Heart right ventricle (tissue), 16 donors: ENCODE results near the gene ERGIC2. TPM values are rescaled to one million over a fixed set of nuclear protein-coding genes. Genes with fewer than 3 reads are reported as not detected.
"Not testable (repeated sequence)": the region's sequence is repeated elsewhere in the genome, so short reads cannot be mapped to it uniquely, and the experiment has no call there.

Source experiments
- ATAC-seq, 8 donors: fragments of 200-7000 bp; cut with Tn5 transposase; one replicate each; pipeline ENCODE4 v1.9.1; 2020; ENCODE audit warnings: mild to moderate bottlenecking in 8 of 8, moderate library complexity in 8 of 8, moderate number of reproducible peaks in 1 of 8
- DNase-seq, 2 donors: peaks; one replicate each; pipeline ENCODE4 v3.0.0-alpha.2; 2020
- H3K27ac ChIP-seq, 10 donors: fragments of 200-600 bp; sonication (generic) in 2 of 10; one replicate each; pipeline versions ENCODE4 v1.5.0 to v1.8.0; 2020 to 2022; ENCODE audit warnings: mild to moderate bottlenecking in 3 of 10
- H3K27me3 ChIP-seq, 7 donors: fragments of 200-600 bp; one replicate each; pipeline ENCODE4 v1.8.0; 2021 to 2022; ENCODE audit warnings: mild to moderate bottlenecking in 2 of 7
- H3K36me3 ChIP-seq, 9 donors: fragments of 200-600 bp; sonication (generic) in 1 of 9; one replicate each; pipeline versions ENCODE4 v1.5.0 to v1.8.0; 2020 to 2022; ENCODE audit warnings: mild to moderate bottlenecking in 2 of 9
- H3K4me1 ChIP-seq, 9 donors: fragments of 200-600 bp; sonication (generic) in 1 of 9; one replicate each; pipeline versions ENCODE4 v1.5.0 to v1.8.0; 2020 to 2022; ENCODE audit warnings: mild to moderate bottlenecking in 4 of 9
- H3K4me3 ChIP-seq, 10 donors: fragments of 200-600 bp; sonication (generic) in 2 of 10; one replicate each; pipeline versions ENCODE4 v1.5.0 to v1.8.0; 2020 to 2022; ENCODE audit warnings: mild to moderate bottlenecking in 7 of 10, moderate library complexity in 2 of 10
- H3K9me3 ChIP-seq, 11 donors: fragments of 200-600 bp in 10 of 11; sonication (generic) in 2 of 11; one replicate each; pipeline versions ENCODE4 v1.5.0 to v1.8.0; 2013 to 2022; ENCODE audit warnings: mild to moderate bottlenecking in 2 of 11, control low read depth in 1 of 11, moderate library complexity in 1 of 11
- CTCF ChIP-seq, 9 donors: fragments of 200-600 bp; sonication (generic) in 2 of 9; IDR thresholded peaks; one replicate each; pipeline versions ENCODE4 v1.5.0 to v1.8.0; 2021 to 2022; ENCODE audit warnings: antibody characterized with exemption in 9 of 9, mild to moderate bottlenecking in 5 of 9, moderate library complexity in 1 of 9
- WGBS, 2 donors: extraction: QIAGEN DNeasy Blood & Tissue Kit; methylation state at CpG; one replicate each; pipeline ENCODE4 v1.1.7; 2013; ENCODE audit warnings: inconsistent platforms in 1 of 2; 5-methylcytosine and 5-hydroxymethylcytosine counted together
- intact Hi-C, 10 donors: fragments of 100-400 bp; cut with DNase I; formaldehyde crosslinking; loops; one replicate each; pipeline versions ENCODE4 v1.11.1 to v1.14.2; 2022
- polyA plus RNA-seq, 2 donors: library from polyadenylated mRNA; stranded (reverse); fragments of 200-250 nt; gene quantifications; one replicate each; pipeline ENCODE4 v1.2.3, GENCODE V29; 2013
- total RNA-seq, 10 donors: library from RNA; stranded (reverse); fragmentation: NEBNext Ultra II Directional in 3 of 10; extraction: Animal tissue kit (Norgen Biotek cat#: 25700) in 3 of 10; gene quantifications; one replicate each; pipeline versions ENCODE4 v1.2.1 to v1.2.4, GENCODE V29; 2021 to 2023
- donor health status: Arrhythmogenic right ventricular cardiomyopathy.
- donor health status: ischemic (EF 13 %, LVEDD 7.1; RV severe dilation, severe dysfunction).
- donor health status: healthy with polysubstance abuse.
- donor health status: DM: no; HTN: yes; CAD: no.
- donor health status: DM: no; HTN: no; CAD: no.
- donor health status: ischemic (EF 25% LVEDD 6.9; RV normal size, moderate dysfunction).
- donor health status: ischemic (EF 25% LVEDD 5.7; RV mildly dilated, moderate dysfunction).
- donor health status: healthy.
- donor health status: DM: yes; HTN: yes; CAD: no.
- donor health status: Ischemic cardiomyopathy.
- donor health status: ischemic (EF 35%, LVEDD 5.7; RV mildly dilated, moderate dysfunction).
- donor health status: nonischemic (EF 11% LVEDD 7.7; RV severe dilation, severe dysfunction).
- donor health status: DM: yes; HTN: yes; CAD: no.
- donor health status: PGD.
- donor health status: ischemic (EF 29% LVEDD 5.4; RV normal size, mild dysfunction).
- donor health status: nonischemic (EF 23%, LVEDD 6.1; RV moderate dilation, normal function).

The ERGIC2 gene
- total and polyA plus RNA-seq, 12 donors, result 50.0 to 97.2 (median 85.0) TPM

DNA sequence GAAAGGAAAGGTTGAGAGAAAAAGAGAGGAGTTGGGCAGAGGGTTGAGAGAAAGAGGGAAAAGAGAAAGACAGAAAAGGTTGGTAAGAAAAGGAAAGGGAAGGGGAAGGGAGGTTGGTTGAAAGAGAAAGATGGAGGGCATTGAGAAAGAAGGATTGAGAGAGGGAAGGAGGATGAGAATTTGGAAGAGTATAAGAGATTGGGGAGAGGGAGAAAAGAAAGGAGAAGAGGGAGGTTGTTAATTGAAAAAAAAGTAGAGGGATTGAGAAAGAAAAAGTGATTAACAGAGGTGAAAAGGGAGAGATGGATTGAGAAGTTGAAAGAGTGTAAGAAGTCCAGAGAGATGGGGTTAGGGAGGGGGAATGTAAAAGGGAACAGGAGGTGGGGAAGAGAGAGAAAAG is 21.5 kb upstream of the ERGIC2 start:
- Histone ChIP-seq H3K27ac (no peak overlapping the region), H3K27me3 (no peaks in the 10 kb centered on the region), H3K4me1 (no peaks in the 10 kb centered on the region), H3K9me3 (no peaks in the 10 kb centered on the region), H3K4me3 (no peak overlapping the region), H3K36me3 (no peaks in the 10 kb centered on the region)
- DNase-seq (no peak), ATAC-seq (no peak)
- intact Hi-C loops, result no loop called here
- TF ChIP-seq CTCF (IDR thresholded peaks at IDR 0.05), result no peak

GRCh38 chr12:29398495-29398894 is 17.5 kb upstream of the ERGIC2 start:
- H3K9me3 ChIP-seq, result no peaks in the 10 kb centered on the region
- intact Hi-C loops, result no loop called here

DNA sequence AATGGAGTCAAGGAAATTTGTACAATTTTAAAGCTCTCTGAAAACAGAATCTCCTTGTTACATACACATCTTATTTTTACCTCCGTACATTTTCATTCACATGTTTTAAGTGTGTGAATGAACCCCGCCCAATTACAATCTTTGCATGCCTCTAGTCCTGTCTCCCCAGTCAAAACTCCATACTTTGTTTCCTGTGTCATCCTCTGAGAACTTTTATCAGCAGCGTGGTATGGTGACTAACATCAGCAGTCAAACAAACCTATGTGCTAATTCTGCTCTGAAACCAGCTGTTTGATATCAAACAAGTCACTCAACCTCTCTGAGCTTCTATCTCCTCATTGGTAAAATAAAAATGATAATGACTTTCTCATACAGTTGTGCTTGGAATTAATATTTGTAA is 15.8 kb upstream of the ERGIC2 start:
- DNase-seq (no peak), ATAC-seq (no peak)
- no peak for TF ChIP-seq CTCF (IDR thresholded peaks at IDR 0.05)
- no peak overlapping the region for H3K4me3 ChIP-seq
- intact Hi-C loops, result no loop called here
- WGBS, 2 donors, result 62 to 63% methylated on average over 3 of the region's 3 CpGs
- H3K36me3 ChIP-seq, result no peaks in the 10 kb centered on the region
- H3K9me3 ChIP-seq, result no peaks in the 10 kb centered on the region
- peaks cover 0 to 4% (median 0%) of the 10 kb centered on the region in 7 donors for H3K27me3 ChIP-seq
- no peak overlapping the region for H3K27ac ChIP-seq
- H3K4me1 ChIP-seq, result no peaks in the 10 kb centered on the region

More at GRCh38 chr12:29398495-29398894, 17.5 kb upstream of the ERGIC2 start:
- no peaks in the 10 kb centered on the region for H3K4me1 ChIP-seq
- H3K27ac ChIP-seq, result no peak overlapping the region
- H3K27me3 ChIP-seq, result peaks cover 0 to 4% (median 0%) of the 10 kb centered on the region in 7 donors
- TF ChIP-seq CTCF (IDR thresholded peaks at IDR 0.05), result no peak
- 92 to 97% methylated on average over 1 of the region's 1 CpG for WGBS, 2 donors
- DNase-seq (no peak), ATAC-seq (no peak)
- no peak overlapping the region for H3K4me3 ChIP-seq
- H3K36me3 ChIP-seq, result no peaks in the 10 kb centered on the region

GRCh38 chr12:29395356-29395755 is 14.4 kb upstream of the ERGIC2 start:
- no peak for TF ChIP-seq CTCF (IDR thresholded peaks at IDR 0.05)
- Histone ChIP-seq H3K36me3 (no peaks in the 10 kb centered on the region), H3K27ac (no peak overlapping the region), H3K9me3 (no peaks in the 10 kb centered on the region), H3K4me3 (no peak overlapping the region), H3K4me1 (no peaks in the 10 kb centered on the region), H3K27me3 (peaks cover 0 to 4% (median 0%) of the 10 kb centered on the region in 7 donors)
- 85 to 90% methylated on average over 1 of the region's 1 CpG for WGBS, 2 donors
- ATAC-seq, result no peak
- no peak for DNase-seq
- intact Hi-C loops, result no loop called here

GRCh38 chr12:29390419-29390818 is 9.4 kb upstream of the ERGIC2 start:
- intact Hi-C loops, H3K9me3 ChIP-seq, ATAC-seq, DNase-seq, H3K36me3 ChIP-seq, H3K4me1 ChIP-seq, H3K27me3 ChIP-seq: not testable (repeated sequence)
- Histone ChIP-seq H3K4me3 (peak overlapping the region in 3 of 10 donors; percentile 34 to 36 (median 35)), H3K27ac (peak overlapping the region in 2 of 10 donors; percentile 41 to 62)
- WGBS, 2 donors, result 36 to 58% methylated on average over 3 of the region's 3 CpGs
